ENCODE data around the gene TOX2. TPM values are rescaled to one million over a fixed set of nuclear protein-coding genes. Genes with fewer than 3 reads are reported as not detected.

Gene TOX2
- total RNA-seq, 1 experiment from 2014 or later = not detected

- H3K4me1 ChIP-seq = no peaks in the 10 kb centered on the region
- ChIA-PET CTCF (no interaction called here), POLR2A (no interaction called here)
- DNase-seq = no peak
- intact Hi-C loops (cut with micrococcal nuclease; ENCODE audit: unreplicated experiment) = no loop called here
- TF ChIP-seq CTCF (IDR thresholded peaks at IDR 0.05; ENCODE audit: insufficient read depth in 1 of 2, low read depth in 1 of 2, low read length in 1 of 2, severe bottlenecking in 1 of 2, unreplicated experiment in 1 of 2) = no peak
- H3K4me3 ChIP-seq (ENCODE audit: low read depth, low read length) = no peak overlapping the region
- Mint-ChIP-seq H3K9me3 (ENCODE audit: unreplicated experiment) (no peaks in the 10 kb centered on the region), H3K36me3 (ENCODE audit: insufficient read depth, unreplicated experiment) (no peaks in the 10 kb centered on the region), H3K4me1 (ENCODE audit: low read depth, unreplicated experiment) (no peaks in the 10 kb centered on the region), H3K27me3 (ENCODE audit: insufficient read depth, unreplicated experiment) (peaks cover 43% of the 10 kb centered on the region), H3K27ac (ENCODE audit: unreplicated experiment) (no peak overlapping the region), H3K4me3 (ENCODE audit: unreplicated experiment) (no peak overlapping the region)
- no TSS peak for BruUV-seq (replicated peaks)
- H3K9me3 ChIP-seq = no peaks in the 10 kb centered on the region
- H3K36me3 ChIP-seq (ENCODE audit: control insufficient read depth, insufficient read depth, low read length) = no peaks in the 10 kb centered on the region
- 0 out of 2 replicates have a peak, but pooled peaks cover 2% of the 10 kb centered on the region for H3K27me3 ChIP-seq (replicated peaks; ENCODE audit: control insufficient read depth, insufficient read depth, low read length)
Observed at GRCh38 chr20:43878776-43879175, 35.9 kb upstream of the TOX2 start.

DNA sequence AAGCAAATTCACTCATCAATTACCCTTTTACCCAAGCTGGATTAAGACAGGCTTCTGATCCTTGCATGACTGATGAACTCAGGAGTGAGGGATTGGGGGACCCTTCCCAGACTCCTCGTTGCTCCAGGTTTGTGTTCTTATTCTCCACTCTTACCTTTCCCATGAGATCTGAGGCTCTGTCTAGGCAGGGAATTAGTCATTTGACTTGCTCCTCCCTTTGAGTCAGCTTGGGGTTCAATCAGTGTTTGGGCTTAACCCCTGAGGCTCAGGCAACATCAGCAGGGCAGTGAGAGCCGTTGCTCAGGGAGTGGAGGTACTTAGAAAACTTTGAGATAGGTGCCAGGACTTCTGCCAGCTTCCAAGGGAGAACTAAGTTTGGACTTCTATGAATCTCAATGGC lies 20.7 kb upstream of the TOX2 start:
- ChIA-PET POLR2A (no interaction called here), CTCF (no interaction called here)
- H3K9me3 ChIP-seq = peaks cover 7% of the 10 kb centered on the region
- Mint-ChIP-seq H3K4me1 (ENCODE audit: low read depth, unreplicated experiment) (no peaks in the 10 kb centered on the region), H3K27ac (ENCODE audit: unreplicated experiment) (no peak overlapping the region), H3K9me3 (ENCODE audit: unreplicated experiment) (peaks cover 22% of the 10 kb centered on the region), H3K4me3 (ENCODE audit: unreplicated experiment) (no peak overlapping the region), H3K36me3 (ENCODE audit: insufficient read depth, unreplicated experiment) (no peaks in the 10 kb centered on the region), H3K27me3 (ENCODE audit: insufficient read depth, unreplicated experiment) (peaks cover 10% of the 10 kb centered on the region)
- BruUV-seq (replicated peaks) = no TSS peak
- DNase-seq = no peak
- no peak overlapping the region for H3K4me3 ChIP-seq (ENCODE audit: low read depth, low read length)
- no peaks in the 10 kb centered on the region for H3K4me1 ChIP-seq
- H3K36me3 ChIP-seq (ENCODE audit: control insufficient read depth, insufficient read depth, low read length) = no peaks in the 10 kb centered on the region
- H3K27me3 ChIP-seq (replicated peaks; ENCODE audit: control insufficient read depth, insufficient read depth, low read length) = no peaks in the 10 kb centered on the region
- no peak for TF ChIP-seq CTCF (IDR thresholded peaks at IDR 0.05; ENCODE audit: insufficient read depth in 1 of 2, low read depth in 1 of 2, low read length in 1 of 2, severe bottlenecking in 1 of 2, unreplicated experiment in 1 of 2)
- intact Hi-C loops (cut with micrococcal nuclease; ENCODE audit: unreplicated experiment) = no loop called here

- intact Hi-C loops (cut with micrococcal nuclease; ENCODE audit: unreplicated experiment) = no loop called here
- Histone ChIP-seq H3K36me3 (ENCODE audit: control insufficient read depth, insufficient read depth, low read length) (no peaks in the 10 kb centered on the region), H3K4me3 (ENCODE audit: low read depth, low read length) (no peak overlapping the region), H3K9me3 (peaks cover 7% of the 10 kb centered on the region), H3K4me1 (no peaks in the 10 kb centered on the region), H3K27me3 (replicated peaks; ENCODE audit: control insufficient read depth, insufficient read depth, low read length) (no peaks in the 10 kb centered on the region)
- TF ChIP-seq CTCF (IDR thresholded peaks at IDR 0.05; ENCODE audit: insufficient read depth in 1 of 2, low read depth in 1 of 2, low read length in 1 of 2, severe bottlenecking in 1 of 2, unreplicated experiment in 1 of 2) = no peak
- Mint-ChIP-seq H3K9me3 (ENCODE audit: unreplicated experiment) (peaks cover 17% of the 10 kb centered on the region), H3K27ac (ENCODE audit: unreplicated experiment) (no peak overlapping the region), H3K4me1 (ENCODE audit: low read depth, unreplicated experiment) (no peaks in the 10 kb centered on the region), H3K27me3 (ENCODE audit: insufficient read depth, unreplicated experiment) (peaks cover 7% of the 10 kb centered on the region), H3K36me3 (ENCODE audit: insufficient read depth, unreplicated experiment) (no peaks in the 10 kb centered on the region), H3K4me3 (ENCODE audit: unreplicated experiment) (no peak overlapping the region)
- no TSS peak for BruUV-seq (replicated peaks)
- no peak for DNase-seq
- ChIA-PET POLR2A (no interaction called here), CTCF (no interaction called here)
Observed at GRCh38 chr20:43894491-43894890, 20.2 kb upstream of the TOX2 start.

Measured in Caco-2 (cell line).